Astrocyte of the spinal cord (primary cell): ENCODE results near the gene CD248.

Source experiments
- DNase-seq: peaks from one replicate; pipeline ENCODE4 v3.0.0; 2011; ENCODE audit warnings: low read depth, low spot score
- H3K4me3 ChIP-seq: 2 replicates; pipeline ENCODE4 v1.5.1; 2011; ENCODE audit warnings: low read depth, mild to moderate bottlenecking, low read length, moderate library complexity
- in situ Hi-C: cut with HindIII; loops from 2 replicates; pipeline ENCODE4 v1.10.0; 2017; ENCODE audit warnings: low sequenced_read_pairs
- TF ChIP-seq, protein P1 (sequence below): IDR thresholded peaks from 2 replicates; pipeline ENCODE4 v1.5.1; 2012; ENCODE audit warnings: low read depth, mild to moderate bottlenecking, low read length, inconsistent platforms

CD248 gene

DNA sequence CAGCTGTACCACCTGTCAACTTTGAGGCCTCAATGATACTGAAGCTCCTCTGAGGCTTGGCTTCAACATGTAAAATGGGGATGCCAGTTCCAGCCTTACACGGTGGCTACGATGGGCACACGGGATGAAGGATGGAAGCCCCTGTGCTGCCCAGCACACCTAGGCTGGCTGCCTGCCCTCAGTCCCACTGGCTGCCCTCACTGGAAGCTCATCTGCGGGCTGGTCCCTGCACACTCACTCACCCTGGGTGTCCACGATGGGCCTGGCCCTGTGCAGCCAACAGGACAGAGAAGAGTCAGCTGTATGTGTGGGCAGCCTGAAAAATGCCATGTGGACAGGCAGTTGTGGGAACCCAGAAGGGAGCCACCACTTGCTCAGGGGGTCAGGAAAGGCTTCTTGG, 30.1 kb downstream of the CD248 start:
- TF ChIP-seq, protein P1, sequence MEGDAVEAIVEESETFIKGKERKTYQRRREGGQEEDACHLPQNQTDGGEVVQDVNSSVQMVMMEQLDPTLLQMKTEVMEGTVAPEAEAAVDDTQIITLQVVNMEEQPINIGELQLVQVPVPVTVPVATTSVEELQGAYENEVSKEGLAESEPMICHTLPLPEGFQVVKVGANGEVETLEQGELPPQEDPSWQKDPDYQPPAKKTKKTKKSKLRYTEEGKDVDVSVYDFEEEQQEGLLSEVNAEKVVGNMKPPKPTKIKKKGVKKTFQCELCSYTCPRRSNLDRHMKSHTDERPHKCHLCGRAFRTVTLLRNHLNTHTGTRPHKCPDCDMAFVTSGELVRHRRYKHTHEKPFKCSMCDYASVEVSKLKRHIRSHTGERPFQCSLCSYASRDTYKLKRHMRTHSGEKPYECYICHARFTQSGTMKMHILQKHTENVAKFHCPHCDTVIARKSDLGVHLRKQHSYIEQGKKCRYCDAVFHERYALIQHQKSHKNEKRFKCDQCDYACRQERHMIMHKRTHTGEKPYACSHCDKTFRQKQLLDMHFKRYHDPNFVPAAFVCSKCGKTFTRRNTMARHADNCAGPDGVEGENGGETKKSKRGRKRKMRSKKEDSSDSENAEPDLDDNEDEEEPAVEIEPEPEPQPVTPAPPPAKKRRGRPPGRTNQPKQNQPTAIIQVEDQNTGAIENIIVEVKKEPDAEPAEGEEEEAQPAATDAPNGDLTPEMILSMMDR = no peak
- no peak overlapping the region for H3K4me3 ChIP-seq
- no peak for DNase-seq
- in situ Hi-C loops = no loop called here

DNA sequence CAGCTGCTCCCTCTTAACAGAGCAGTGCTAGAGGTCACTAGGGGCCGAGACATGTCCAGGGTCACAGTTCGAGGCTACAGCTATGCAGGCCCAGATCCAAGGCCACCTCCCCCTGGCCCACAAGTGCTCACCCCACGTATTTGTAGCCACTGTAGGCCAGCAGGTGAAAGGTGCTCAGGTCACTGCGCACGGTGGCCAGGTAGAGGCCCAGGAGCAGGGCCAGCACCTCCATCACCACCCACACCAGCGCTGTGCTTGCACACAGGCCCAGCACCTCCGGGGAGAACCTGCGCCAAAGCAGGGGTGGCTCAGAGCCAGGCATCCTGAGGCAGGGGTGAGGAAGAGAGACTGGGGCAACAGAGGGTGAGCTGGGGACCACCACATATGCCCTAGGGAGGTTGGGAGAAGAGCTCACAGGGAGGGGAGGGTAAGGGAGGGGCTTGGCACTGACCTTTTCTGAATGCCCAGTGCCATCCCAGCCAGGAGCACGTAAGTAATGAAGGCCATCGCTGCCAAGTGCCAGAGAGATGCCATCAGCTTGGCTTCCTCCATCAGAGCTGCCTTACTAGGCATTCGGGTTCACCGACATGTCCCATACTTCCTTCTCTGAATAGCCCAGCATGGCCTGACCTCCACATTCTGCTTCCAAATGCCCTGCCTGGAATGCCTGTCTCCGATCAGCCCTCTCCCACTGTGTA, 31.4 kb downstream of the CD248 start:
- in situ Hi-C loops = no loop called here
- TF ChIP-seq, protein P1 = no peak
- no peak for DNase-seq
- H3K4me3 ChIP-seq = no peak overlapping the region

DNA sequence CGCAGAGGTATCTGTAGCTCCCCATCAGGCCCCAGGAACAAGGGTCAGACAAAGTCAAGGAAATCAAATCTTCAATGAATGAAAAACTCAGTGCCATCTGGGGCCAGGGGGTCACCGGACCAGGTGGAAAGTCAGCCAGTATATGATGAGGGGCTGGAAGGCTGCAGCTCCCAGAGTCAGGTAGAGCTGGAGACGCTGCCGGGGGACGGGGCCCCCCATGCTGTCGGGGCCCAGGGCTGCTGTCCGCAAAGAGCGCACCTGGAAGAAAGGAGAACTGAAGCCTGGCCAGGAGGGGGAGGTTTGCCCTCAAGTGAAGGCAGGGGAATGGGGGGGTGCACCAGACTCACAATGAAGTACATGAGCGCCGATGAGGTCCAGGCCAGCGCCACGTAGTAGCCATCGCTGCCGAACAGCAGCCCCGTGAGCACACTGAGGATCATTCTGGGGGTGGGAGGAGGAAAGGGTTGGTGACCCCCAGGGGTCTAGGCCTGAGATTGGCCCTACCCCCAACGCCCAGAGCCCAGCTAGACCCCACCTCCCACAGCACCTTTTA, 32.2 kb downstream of the CD248 start:
- TF ChIP-seq, protein P1 = no peak
- H3K4me3 ChIP-seq = no peak overlapping the region
- in situ Hi-C loops = no loop called here
- DNase-seq = no peak

DNA sequence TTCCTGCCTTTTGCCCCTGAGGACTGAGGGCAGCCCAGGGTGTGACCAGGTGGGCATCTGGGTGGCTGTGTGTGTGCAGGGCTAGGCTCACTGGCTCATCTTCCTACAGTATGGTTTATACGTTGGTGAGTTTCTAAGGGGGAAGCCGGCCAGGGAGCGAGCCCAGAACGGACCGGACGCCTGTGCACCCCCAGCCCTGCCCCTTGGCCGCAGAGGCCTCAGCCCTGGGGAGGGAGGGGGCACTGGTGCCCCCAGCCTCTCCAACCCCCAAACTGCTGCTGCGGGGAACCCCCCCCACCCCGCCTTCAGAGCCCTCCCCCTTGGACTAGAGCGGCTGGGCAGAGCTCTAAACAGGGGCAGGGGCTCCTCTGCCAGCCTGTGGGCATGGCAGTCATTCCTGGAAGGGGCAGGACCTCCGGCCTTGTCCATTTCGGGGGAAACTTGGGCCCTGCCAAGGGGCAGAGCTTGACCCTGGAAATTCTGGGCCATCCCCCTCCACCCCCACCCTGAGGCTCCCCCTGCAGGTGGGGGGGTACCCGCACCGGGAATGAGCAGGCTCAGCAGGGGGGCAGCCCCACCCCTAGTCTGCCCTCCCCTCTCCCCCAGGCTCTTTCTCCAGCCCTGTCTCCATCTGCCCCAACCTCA, 33.3 kb downstream of the CD248 start:
- DNase-seq = no peak
- H3K4me3 ChIP-seq = no peak overlapping the region
- TF ChIP-seq, protein P1 = no peak
- in situ Hi-C loops = no loop called here

DNA sequence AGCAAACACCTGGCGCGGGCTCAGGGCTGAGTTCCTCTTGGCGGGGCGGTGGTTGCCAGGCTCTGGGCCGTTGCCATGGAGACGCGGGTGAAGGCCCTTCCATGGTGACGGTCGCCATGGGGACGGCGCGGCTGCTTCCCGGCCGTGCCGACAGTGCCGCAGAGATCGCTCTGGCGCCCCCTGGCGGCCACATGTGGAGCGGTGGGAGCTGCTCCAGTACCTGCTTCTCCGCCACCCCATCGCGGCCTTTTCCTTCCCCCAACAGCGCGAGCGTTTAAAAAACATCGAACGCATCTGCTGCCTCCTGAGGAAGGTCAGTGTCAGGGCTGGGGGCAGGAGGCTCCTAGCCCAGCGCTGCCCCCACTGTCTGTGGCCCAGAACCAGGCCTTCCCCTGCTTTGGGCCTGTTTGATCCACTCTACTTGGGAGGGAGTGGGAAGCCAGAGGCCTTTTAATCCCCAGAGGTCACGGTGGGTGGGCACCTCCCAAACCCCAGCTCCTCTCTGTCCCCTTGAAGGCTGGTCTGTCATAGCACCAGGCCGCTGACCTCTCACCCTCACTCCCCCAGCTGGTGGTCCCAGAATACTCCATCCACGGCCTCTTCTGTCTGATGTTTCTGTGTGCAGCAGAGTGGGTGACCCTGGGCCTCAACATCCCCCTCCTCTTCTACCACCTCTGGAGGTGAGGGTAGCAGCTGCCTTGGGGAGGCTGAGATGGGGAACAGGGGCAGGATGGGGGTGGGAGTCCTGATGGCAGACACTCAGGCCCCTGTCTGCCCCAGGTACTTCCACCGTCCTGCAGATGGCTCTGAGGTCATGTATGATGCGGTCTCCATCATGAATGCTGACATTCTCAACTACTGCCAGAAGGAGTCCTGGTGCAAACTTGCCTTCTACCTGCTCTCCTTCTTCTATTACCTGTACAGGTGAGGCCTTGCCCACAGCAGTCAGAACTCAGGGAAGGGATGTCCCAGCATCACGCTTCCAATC, 34.1 kb downstream of the CD248 start:
- TF ChIP-seq, protein P1 = peak; percentile 98
- H3K4me3 ChIP-seq = no peak overlapping the region
- DNase-seq = peak; percentile 94
- in situ Hi-C loops = no loop called here
